Neural cell (in vitro differentiated cells): ENCODE measurements around the gene LDLRAD2.

Experiments used
- CTCF ChIP-seq: fragments of 450-650 bp; IDR thresholded peaks from 2 replicates; pipeline ENCODE4 v1.5.1; 2014; ENCODE audit warnings: antibody characterized with exemption, mild to moderate bottlenecking, moderate library complexity; ENCODE audit not compliant: poor library complexity, severe bottlenecking
- EP300 ChIP-seq: fragments of 450-650 bp; conservative IDR thresholded peaks from 2 replicates; pipeline ENCODE4 v1.6.1; 2014; ENCODE audit warnings: antibody characterized with exemption, mild to moderate bottlenecking, moderate library complexity; ENCODE audit not compliant: poor library complexity, severe bottlenecking
- EZH2 ChIP-seq: fragments of 200-600, 300-800 bp; shearing (Covaris generic), sonication (generic); IDR thresholded peaks from 2 replicates; pipeline ENCODE4 v1.6.1; 2014; ENCODE audit warnings: antibody characterized with exemption, low read length, borderline replicate concordance, mild to moderate bottlenecking; ENCODE audit not compliant: insufficient read depth, poor library complexity, severe bottlenecking
- SMC3 ChIP-seq: fragments of 450-650 bp; conservative IDR thresholded peaks from 2 replicates; pipeline ENCODE4 v1.6.1; 2014; ENCODE audit warnings: antibody characterized with exemption, mild to moderate bottlenecking, moderate library complexity; ENCODE audit not compliant: poor library complexity
- TF ChIP-seq, protein P1 (sequence below): IDR thresholded peaks from 2 replicates; pipeline ENCODE4 v1.6.1; 2012; ENCODE audit warnings: borderline replicate concordance

- TF ChIP-seq CTCF (no peak), EZH2 (no peak), SMC3 (no peak), EP300 (no peak)
- TF ChIP-seq, protein P1, sequence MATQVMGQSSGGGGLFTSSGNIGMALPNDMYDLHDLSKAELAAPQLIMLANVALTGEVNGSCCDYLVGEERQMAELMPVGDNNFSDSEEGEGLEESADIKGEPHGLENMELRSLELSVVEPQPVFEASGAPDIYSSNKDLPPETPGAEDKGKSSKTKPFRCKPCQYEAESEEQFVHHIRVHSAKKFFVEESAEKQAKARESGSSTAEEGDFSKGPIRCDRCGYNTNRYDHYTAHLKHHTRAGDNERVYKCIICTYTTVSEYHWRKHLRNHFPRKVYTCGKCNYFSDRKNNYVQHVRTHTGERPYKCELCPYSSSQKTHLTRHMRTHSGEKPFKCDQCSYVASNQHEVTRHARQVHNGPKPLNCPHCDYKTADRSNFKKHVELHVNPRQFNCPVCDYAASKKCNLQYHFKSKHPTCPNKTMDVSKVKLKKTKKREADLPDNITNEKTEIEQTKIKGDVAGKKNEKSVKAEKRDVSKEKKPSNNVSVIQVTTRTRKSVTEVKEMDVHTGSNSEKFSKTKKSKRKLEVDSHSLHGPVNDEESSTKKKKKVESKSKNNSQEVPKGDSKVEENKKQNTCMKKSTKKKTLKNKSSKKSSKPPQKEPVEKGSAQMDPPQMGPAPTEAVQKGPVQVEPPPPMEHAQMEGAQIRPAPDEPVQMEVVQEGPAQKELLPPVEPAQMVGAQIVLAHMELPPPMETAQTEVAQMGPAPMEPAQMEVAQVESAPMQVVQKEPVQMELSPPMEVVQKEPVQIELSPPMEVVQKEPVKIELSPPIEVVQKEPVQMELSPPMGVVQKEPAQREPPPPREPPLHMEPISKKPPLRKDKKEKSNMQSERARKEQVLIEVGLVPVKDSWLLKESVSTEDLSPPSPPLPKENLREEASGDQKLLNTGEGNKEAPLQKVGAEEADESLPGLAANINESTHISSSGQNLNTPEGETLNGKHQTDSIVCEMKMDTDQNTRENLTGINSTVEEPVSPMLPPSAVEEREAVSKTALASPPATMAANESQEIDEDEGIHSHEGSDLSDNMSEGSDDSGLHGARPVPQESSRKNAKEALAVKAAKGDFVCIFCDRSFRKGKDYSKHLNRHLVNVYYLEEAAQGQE: no peak
Observed at GRCh38 chr1:21849909-21850576, 38.0 kb downstream of the LDLRAD2 start.
